GM10248 (cell line): Measurements from ENCODE around the gene STAT4.

ENCODE experiments used
- CTCF ChIA-PET: fragments of 300-600 bp; sonication (Branson Sonifier 250); formaldehyde crosslinking; extraction: SDS; loops from one replicate; lab custom pipeline; 2021; ENCODE audit warnings: antibody characterized with exemption; lab: Yijun Ruan, JAX
- POLR2A ChIA-PET: fragments of 350-650 bp; sonication (Branson Sonifier 250); formaldehyde crosslinking; extraction: SDS; loops from one replicate; lab custom pipeline; 2020; ENCODE audit warnings: antibody characterized with exemption; lab: Yijun Ruan, JAX
- DNase-seq: peaks from one replicate; pipeline ENCODE4 v3.0.0; 2012; ENCODE audit errors: extremely low spot score
- TF ChIP-seq, protein P1 (sequence below): IDR thresholded peaks from 2 replicates; pipeline ENCODE4 v1.5.1; 2012; ENCODE audit warnings: mild to moderate bottlenecking, low read depth; ENCODE audit errors: extremely low read depth, missing control alignments, control extremely low read depth

Gene STAT4

DNA sequence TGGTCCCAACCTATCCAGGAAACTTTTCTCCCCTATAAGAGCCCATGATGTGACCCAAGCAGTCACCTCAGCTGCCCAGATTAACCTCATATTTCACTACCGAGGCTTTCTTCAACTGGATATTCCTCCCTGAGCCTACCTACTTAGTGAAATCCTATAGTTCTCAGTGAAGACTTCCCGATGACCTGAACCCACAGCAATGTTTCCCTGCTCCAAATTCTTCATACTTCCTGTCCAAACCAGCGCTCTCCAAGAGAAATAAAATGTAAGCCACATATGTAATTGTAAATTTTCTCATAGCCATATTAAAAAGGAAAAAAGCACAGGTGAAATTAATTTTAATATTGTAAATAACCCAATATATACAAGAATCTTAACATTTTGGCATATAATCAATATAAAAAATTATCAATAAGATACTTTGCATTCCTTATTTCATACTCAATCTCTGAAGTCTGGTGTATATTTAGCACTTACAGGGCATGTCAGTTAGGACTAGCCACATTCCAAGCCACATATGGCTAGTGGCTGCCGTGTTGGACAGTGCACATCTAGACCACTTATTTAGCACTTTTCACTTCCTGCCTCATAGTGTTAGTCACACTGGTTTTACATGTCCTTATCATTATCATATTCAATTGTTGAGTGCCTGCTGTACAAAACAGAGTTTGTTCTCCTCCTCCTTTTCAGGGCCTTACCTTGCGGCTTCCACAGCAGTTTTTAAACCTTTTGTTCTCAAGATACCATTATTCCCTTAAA, 1.9 kb upstream of the STAT4 start:
- ChIA-PET CTCF (interaction anchor here (1.1 to 4.9 kb wide), 3 partner anchors 24 to 100 kb away, joined by 3 to 49 read pairs (median 3); no protein-coding TSS in a partner anchor), POLR2A (no interaction called here)
- DNase-seq, result no peak
- TF ChIP-seq, protein P1, sequence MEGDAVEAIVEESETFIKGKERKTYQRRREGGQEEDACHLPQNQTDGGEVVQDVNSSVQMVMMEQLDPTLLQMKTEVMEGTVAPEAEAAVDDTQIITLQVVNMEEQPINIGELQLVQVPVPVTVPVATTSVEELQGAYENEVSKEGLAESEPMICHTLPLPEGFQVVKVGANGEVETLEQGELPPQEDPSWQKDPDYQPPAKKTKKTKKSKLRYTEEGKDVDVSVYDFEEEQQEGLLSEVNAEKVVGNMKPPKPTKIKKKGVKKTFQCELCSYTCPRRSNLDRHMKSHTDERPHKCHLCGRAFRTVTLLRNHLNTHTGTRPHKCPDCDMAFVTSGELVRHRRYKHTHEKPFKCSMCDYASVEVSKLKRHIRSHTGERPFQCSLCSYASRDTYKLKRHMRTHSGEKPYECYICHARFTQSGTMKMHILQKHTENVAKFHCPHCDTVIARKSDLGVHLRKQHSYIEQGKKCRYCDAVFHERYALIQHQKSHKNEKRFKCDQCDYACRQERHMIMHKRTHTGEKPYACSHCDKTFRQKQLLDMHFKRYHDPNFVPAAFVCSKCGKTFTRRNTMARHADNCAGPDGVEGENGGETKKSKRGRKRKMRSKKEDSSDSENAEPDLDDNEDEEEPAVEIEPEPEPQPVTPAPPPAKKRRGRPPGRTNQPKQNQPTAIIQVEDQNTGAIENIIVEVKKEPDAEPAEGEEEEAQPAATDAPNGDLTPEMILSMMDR, result no peak

DNA sequence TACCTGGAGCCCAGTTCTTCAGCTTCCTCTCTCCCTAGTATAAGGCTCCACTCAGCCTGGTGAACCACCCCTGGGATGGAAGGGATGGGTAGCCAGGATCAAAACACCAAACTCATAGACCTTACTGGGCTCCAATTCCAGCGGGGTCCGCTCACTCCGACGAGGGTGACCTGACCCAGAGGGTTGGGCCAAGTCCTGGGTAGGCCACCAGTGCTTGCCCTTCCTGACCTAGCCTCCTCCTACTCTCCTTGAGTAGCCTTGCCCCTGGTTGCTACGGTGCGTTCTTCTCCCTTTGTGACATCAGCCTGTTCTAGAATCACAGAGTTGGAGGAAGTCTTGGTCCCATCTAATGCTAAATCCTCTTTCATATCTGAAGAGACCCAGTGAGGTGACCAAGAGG, 537 bp upstream of the STAT4 start:
- ChIA-PET CTCF (interaction anchor here (0.8 to 4.9 kb wide), 5 partner anchors 11 to 99 kb away, joined by 3 to 49 read pairs (median 5); no protein-coding TSS in a partner anchor), POLR2A (no interaction called here)
- DNase-seq, result no peak
- TF ChIP-seq, protein P1, result no peak

- ChIA-PET POLR2A (interaction anchor here (0.7 kb wide), 1 partner anchor 16 kb away, joined by 3 read pairs; no protein-coding TSS in a partner anchor), CTCF (interaction anchor here (0.8 to 4.9 kb wide), 6 partner anchors 11 to 98 kb away, joined by 3 to 49 read pairs (median 4); no protein-coding TSS in a partner anchor)
- DNase-seq, result no peak
- TF ChIP-seq, protein P1, result no peak
Observed at GRCh38 chr2:191150230-191150599, 579 bp downstream of the STAT4 start.

- TF ChIP-seq, protein P1, result no peak
- POLR2A ChIA-PET, result no interaction called here
- CTCF ChIA-PET, result interaction anchor here (0.9 to 4.9 kb wide), 5 partner anchors 10 to 97 kb away, joined by 3 to 49 read pairs (median 5); no protein-coding TSS in a partner anchor
- DNase-seq, result no peak
Observed at GRCh38 chr2:191149391-191149790, 1.4 kb downstream of the STAT4 start.

- TF ChIP-seq, protein P1, result no peak
- ChIA-PET POLR2A (no interaction called here), CTCF (interaction anchor here (0.9 to 4.9 kb wide), 5 partner anchors 9 to 96 kb away, joined by 3 to 49 read pairs (median 4); no protein-coding TSS in a partner anchor)
- no peak for DNase-seq
Observed at GRCh38 chr2:191148791-191149190, 2.0 kb downstream of the STAT4 start.

GRCh38 chr2:191148281-191148680, 2.5 kb downstream of the STAT4 start:
- TF ChIP-seq, protein P1, result no peak
- POLR2A ChIA-PET, result no interaction called here
- CTCF ChIA-PET, result interaction anchor here (1.2 to 4.9 kb wide), 4 partner anchors 9 to 96 kb away, joined by 3 to 49 read pairs (median 4); no protein-coding TSS in a partner anchor
- no peak for DNase-seq
